ENCODE measurements around the gene IGF1.

The IGF1 gene

GRCh38 chr12:102426599-102427542 is 53.5 kb downstream of the IGF1 start:
- Histone ChIP-seq H4K20me1 (ENCODE audit: insufficient read depth, low read length, poor library complexity, severe bottlenecking) (no peaks in the 10 kb centered on the region), H3K4me3 (ENCODE audit: low read length, poor library complexity, severe bottlenecking) (no peak overlapping the region), H3K36me3 (ENCODE audit: insufficient read depth, low read length) (no peaks in the 10 kb centered on the region), H3F3A (ENCODE audit: low read depth) (no peaks in the 10 kb centered on the region), H3K79me2 (ENCODE audit: insufficient read depth, low read length) (no peaks in the 10 kb centered on the region), H3K9me3 (ENCODE audit: insufficient read depth, low read depth, low read length) (no peaks in the 10 kb centered on the region), H3K9ac (ENCODE audit: low read depth, low read length, poor library complexity, severe bottlenecking) (no peak overlapping the region), H3K4me2 (ENCODE audit: low read depth, low read length, poor library complexity, severe bottlenecking) (no peak overlapping the region), H3K4me1 (ENCODE audit: insufficient read depth, low read length, poor library complexity, severe bottlenecking) (no peaks in the 10 kb centered on the region), H3K27me3 (ENCODE audit: insufficient read depth, low read length, poor library complexity, severe bottlenecking) (no peaks in the 10 kb centered on the region), H2AFZ (ENCODE audit: low read length) (no peak overlapping the region), H3K9me2 (replicated peaks; ENCODE audit: low read depth, low read length) (no peaks in the 10 kb centered on the region)
- TF ChIP-seq EZH2phosphoT487 (IDR thresholded peaks at IDR 0.05; ENCODE audit: borderline replicate concordance) (no peak), CTCF (conservative IDR thresholded peaks at IDR 0.05; ENCODE audit: low read length) (no peak)

GRCh38 chr12:102425109-102426039 is 55.0 kb downstream of the IGF1 start:
- no peaks in the 10 kb centered on the region for H3K79me2 ChIP-seq (ENCODE audit: insufficient read depth, low read length)
- H2AFZ ChIP-seq (ENCODE audit: low read length) = no peak overlapping the region
- no peaks in the 10 kb centered on the region for H4K20me1 ChIP-seq (ENCODE audit: insufficient read depth, low read length, poor library complexity, severe bottlenecking)
- no peak overlapping the region for H3K4me2 ChIP-seq (ENCODE audit: low read depth, low read length, poor library complexity, severe bottlenecking)
- H3K9me2 ChIP-seq (replicated peaks; ENCODE audit: low read depth, low read length) = no peaks in the 10 kb centered on the region
- H3K4me1 ChIP-seq (ENCODE audit: insufficient read depth, low read length, poor library complexity, severe bottlenecking) = no peaks in the 10 kb centered on the region
- no peaks in the 10 kb centered on the region for H3K36me3 ChIP-seq (ENCODE audit: insufficient read depth, low read length)
- no peaks in the 10 kb centered on the region for H3K27me3 ChIP-seq (ENCODE audit: insufficient read depth, low read length, poor library complexity, severe bottlenecking)
- H3K9ac ChIP-seq (ENCODE audit: low read depth, low read length, poor library complexity, severe bottlenecking) = no peak overlapping the region
- no peaks in the 10 kb centered on the region for H3K9me3 ChIP-seq (ENCODE audit: insufficient read depth, low read depth, low read length)
- no peak overlapping the region for H3K4me3 ChIP-seq (ENCODE audit: low read length, poor library complexity, severe bottlenecking)
- no peaks in the 10 kb centered on the region for H3F3A ChIP-seq (ENCODE audit: low read depth)
- TF ChIP-seq EZH2phosphoT487 (IDR thresholded peaks at IDR 0.05; ENCODE audit: borderline replicate concordance) = no peak
- no peak for TF ChIP-seq CTCF (conservative IDR thresholded peaks at IDR 0.05; ENCODE audit: low read length)

GRCh38 chr12:102423462-102423861 is 56.9 kb downstream of the IGF1 start:
- H3K9me2 ChIP-seq (replicated peaks; ENCODE audit: low read depth, low read length) = no peaks in the 10 kb centered on the region
- no peaks in the 10 kb centered on the region for H4K20me1 ChIP-seq (ENCODE audit: insufficient read depth, low read length, poor library complexity, severe bottlenecking)
- H3K79me2 ChIP-seq (ENCODE audit: insufficient read depth, low read length) = no peaks in the 10 kb centered on the region
- TF ChIP-seq EZH2phosphoT487 (IDR thresholded peaks at IDR 0.05; ENCODE audit: borderline replicate concordance) = no peak
- no peak for TF ChIP-seq CTCF (conservative IDR thresholded peaks at IDR 0.05; ENCODE audit: low read length)
- no peak overlapping the region for H3K9ac ChIP-seq (ENCODE audit: low read depth, low read length, poor library complexity, severe bottlenecking)
- no peaks in the 10 kb centered on the region for H3K36me3 ChIP-seq (ENCODE audit: insufficient read depth, low read length)
- no peaks in the 10 kb centered on the region for H3K4me1 ChIP-seq (ENCODE audit: insufficient read depth, low read length, poor library complexity, severe bottlenecking)
- H3F3A ChIP-seq (ENCODE audit: low read depth) = no peaks in the 10 kb centered on the region
- H3K4me3 ChIP-seq (ENCODE audit: low read length, poor library complexity, severe bottlenecking) = no peak overlapping the region
- H2AFZ ChIP-seq (ENCODE audit: low read length) = no peak overlapping the region
- H3K4me2 ChIP-seq (ENCODE audit: low read depth, low read length, poor library complexity, severe bottlenecking) = no peak overlapping the region
- no peaks in the 10 kb centered on the region for H3K27me3 ChIP-seq (ENCODE audit: insufficient read depth, low read length, poor library complexity, severe bottlenecking)
- no peaks in the 10 kb centered on the region for H3K9me3 ChIP-seq (ENCODE audit: insufficient read depth, low read depth, low read length)
